ENCODE results near the gene C10orf71.

Gene C10orf71

GRCh38 chr10:49290131-49290530 is 8.8 kb upstream of the C10orf71 start:
- TF ChIP-seq CTCF (IDR thresholded peaks at IDR 0.05; ENCODE audit: low read depth, low read length, missing control alignments), result no peak
- no peak overlapping the region for H3K4me3 ChIP-seq (ENCODE audit: low read depth, low read length)
- DNase-seq (ENCODE audit: low read depth), result no peak
- in situ Hi-C loops (cut with HindIII; ENCODE audit: low sequenced_read_pairs), result no loop called here

GRCh38 chr10:49290607-49291006 is 8.4 kb upstream of the C10orf71 start:
- in situ Hi-C loops (cut with HindIII; ENCODE audit: low sequenced_read_pairs), result no loop called here
- no peak overlapping the region for H3K4me3 ChIP-seq (ENCODE audit: low read depth, low read length)
- DNase-seq (ENCODE audit: low read depth), result no peak
- TF ChIP-seq CTCF (IDR thresholded peaks at IDR 0.05; ENCODE audit: low read depth, low read length, missing control alignments), result no peak

GRCh38 chr10:49292565-49293207 is 6.3 kb upstream of the C10orf71 start:
- no peak for DNase-seq (ENCODE audit: low read depth)
- in situ Hi-C loops (cut with HindIII; ENCODE audit: low sequenced_read_pairs), result no loop called here
- H3K4me3 ChIP-seq (ENCODE audit: low read depth, low read length), result no peak overlapping the region
- no peak for TF ChIP-seq CTCF (IDR thresholded peaks at IDR 0.05; ENCODE audit: low read depth, low read length, missing control alignments)

DNA sequence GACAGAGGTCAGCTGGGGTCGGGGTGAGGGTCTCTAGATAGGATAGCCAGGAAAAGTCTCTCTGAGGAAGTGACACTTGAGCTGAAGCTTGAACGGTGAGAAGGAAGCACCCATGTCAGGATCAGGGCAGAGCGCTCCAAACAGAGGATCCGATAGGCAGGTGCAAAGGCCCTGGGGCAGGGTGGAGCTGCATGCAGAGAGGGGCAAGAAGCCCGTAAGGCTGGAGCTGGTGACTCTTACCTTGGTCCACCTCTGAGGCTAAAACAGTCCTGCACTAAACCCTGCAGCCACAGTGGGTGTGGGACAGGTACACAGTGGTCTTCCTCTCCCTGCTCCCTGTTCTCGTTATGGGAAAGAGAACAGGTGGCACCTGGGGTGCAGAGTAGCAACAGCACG is 5.8 kb upstream of the C10orf71 start:
- in situ Hi-C loops (cut with HindIII; ENCODE audit: low sequenced_read_pairs), result no loop called here
- no peak for DNase-seq (ENCODE audit: low read depth)
- no peak for TF ChIP-seq CTCF (IDR thresholded peaks at IDR 0.05; ENCODE audit: low read depth, low read length, missing control alignments)

GRCh38 chr10:49294731-49295130 is 4.2 kb upstream of the C10orf71 start:
- DNase-seq (ENCODE audit: low read depth), result no peak
- no peak overlapping the region for H3K4me3 ChIP-seq (ENCODE audit: low read depth, low read length)
- no peak for TF ChIP-seq CTCF (IDR thresholded peaks at IDR 0.05; ENCODE audit: low read depth, low read length, missing control alignments)
- in situ Hi-C loops (cut with HindIII; ENCODE audit: low sequenced_read_pairs), result no loop called here

More for the DNA sequence above, 5.8 kb upstream of the C10orf71 start:
- no peak overlapping the region for H3K4me3 ChIP-seq (ENCODE audit: low read depth, low read length)

- in situ Hi-C loops (cut with HindIII; ENCODE audit: low sequenced_read_pairs), result no loop called here
- H3K4me3 ChIP-seq (ENCODE audit: low read depth, low read length), result no peak overlapping the region
- no peak for TF ChIP-seq CTCF (IDR thresholded peaks at IDR 0.05; ENCODE audit: low read depth, low read length, missing control alignments)
- DNase-seq (ENCODE audit: low read depth), result no peak
Observed at GRCh38 chr10:49295297-49295696, 3.7 kb upstream of the C10orf71 start.
